ENCODE measurements around the gene TMEM131.
"Not testable (repeated sequence)": the region's sequence is repeated elsewhere in the genome, so short reads cannot be mapped to it uniquely, and the experiment has no call there.

TMEM131 gene

DNA sequence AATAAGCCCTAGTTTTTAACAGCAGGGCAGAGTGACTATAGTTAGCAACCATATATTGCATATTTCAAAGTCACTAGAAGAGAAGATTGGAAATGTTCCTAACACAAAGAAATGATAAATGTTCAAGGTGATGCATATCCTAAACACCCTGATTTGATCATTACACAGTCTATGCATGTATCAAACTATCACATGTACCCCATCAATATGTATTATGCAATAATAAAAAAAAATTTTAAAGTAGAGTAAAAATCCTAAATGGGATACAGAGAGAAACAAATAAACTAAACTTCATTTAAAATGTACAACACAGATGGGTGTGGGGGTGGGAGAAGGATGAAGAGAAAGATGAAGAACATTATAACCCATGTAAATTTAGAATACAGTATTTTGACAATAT lies 93.9 kb downstream of the TMEM131 start:
- TF ChIP-seq CTCF (IDR thresholded peaks at IDR 0.05; ENCODE audit: low read depth, low read length) = no peak
- in situ Hi-C loops (cut with HindIII; ENCODE audit: low sequenced_read_pairs) = no loop called here
- no peak for DNase-seq (ENCODE audit: low read depth, low spot score)
- H3K4me3 ChIP-seq (ENCODE audit: low read depth, low read length) = no peak overlapping the region

- in situ Hi-C loops (cut with HindIII; ENCODE audit: low sequenced_read_pairs) = no loop called here
- H3K4me3 ChIP-seq (ENCODE audit: low read depth, low read length) = no peak overlapping the region
- no peak for DNase-seq (ENCODE audit: low read depth, low spot score)
- no peak for TF ChIP-seq CTCF (IDR thresholded peaks at IDR 0.05; ENCODE audit: low read depth, low read length)
These were observed 94.9 kb downstream of the TMEM131 start for GRCh38 chr2:97900806-97901205.

- H3K4me3 ChIP-seq (ENCODE audit: low read depth, low read length); DNase-seq (ENCODE audit: low read depth, low spot score); in situ Hi-C loops (cut with HindIII; ENCODE audit: low sequenced_read_pairs): not testable (repeated sequence)
These were observed 102.7 kb downstream of the TMEM131 start for GRCh38 chr2:97893042-97893441.

DNA sequence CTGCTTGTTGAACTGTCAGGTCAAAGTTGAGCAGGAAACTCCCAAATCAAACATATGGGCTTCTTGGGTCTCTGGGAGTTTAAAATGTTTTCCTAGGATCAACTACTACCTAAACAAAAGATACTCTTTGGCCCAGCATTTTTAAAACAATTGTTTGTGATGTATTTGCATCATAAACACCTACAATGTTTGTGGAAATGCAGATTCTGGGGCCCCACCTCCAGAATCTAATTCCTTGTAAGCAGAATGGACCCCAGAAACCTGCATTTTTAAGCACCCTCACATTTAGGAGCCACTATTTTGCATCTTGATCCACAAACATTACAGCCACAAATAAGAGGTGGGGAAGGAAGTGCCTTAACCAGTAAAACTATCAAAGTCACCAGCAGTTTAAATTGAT lies 104.1 kb downstream of the TMEM131 start:
- DNase-seq (ENCODE audit: low read depth, low spot score) = no peak
- H3K4me3 ChIP-seq (ENCODE audit: low read depth, low read length) = no peak overlapping the region
- TF ChIP-seq CTCF (IDR thresholded peaks at IDR 0.05; ENCODE audit: low read depth, low read length) = no peak
- in situ Hi-C loops (cut with HindIII; ENCODE audit: low sequenced_read_pairs) = no loop called here

GRCh38 chr2:97889156-97889555 lies 106.6 kb downstream of the TMEM131 start:
- in situ Hi-C loops (cut with HindIII; ENCODE audit: low sequenced_read_pairs) = no loop called here
- no peak for TF ChIP-seq CTCF (IDR thresholded peaks at IDR 0.05; ENCODE audit: low read depth, low read length)
- H3K4me3 ChIP-seq (ENCODE audit: low read depth, low read length) = no peak overlapping the region
- DNase-seq (ENCODE audit: low read depth, low spot score) = no peak

- DNase-seq (ENCODE audit: low read depth, low spot score) = no peak
- TF ChIP-seq CTCF (IDR thresholded peaks at IDR 0.05; ENCODE audit: low read depth, low read length) = no peak
- no peak overlapping the region for H3K4me3 ChIP-seq (ENCODE audit: low read depth, low read length)
- in situ Hi-C loops (cut with HindIII; ENCODE audit: low sequenced_read_pairs) = no loop called here
These were observed 109.9 kb downstream of the TMEM131 start for GRCh38 chr2:97885841-97886240.

DNA sequence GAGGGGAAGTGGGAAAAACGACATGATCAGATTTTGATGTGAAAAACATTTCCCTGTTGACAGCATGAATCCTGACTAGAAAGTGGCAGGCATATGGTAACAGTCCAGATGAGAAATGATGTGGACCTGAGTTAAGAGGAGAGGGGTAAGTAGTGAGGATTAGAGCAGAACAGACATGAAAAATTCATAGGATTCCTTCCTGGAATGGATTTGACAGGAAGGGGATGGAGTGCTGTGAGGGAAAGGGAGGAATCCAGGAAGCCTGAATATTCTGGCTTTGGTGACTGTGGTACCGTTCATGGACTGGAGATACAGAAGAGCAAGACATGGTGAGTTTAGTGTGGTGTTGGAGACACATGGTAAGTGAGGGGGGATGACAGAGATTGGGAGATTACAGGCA lies 115.4 kb downstream of the TMEM131 start:
- DNase-seq (ENCODE audit: low read depth, low spot score) = no peak
- H3K4me3 ChIP-seq (ENCODE audit: low read depth, low read length) = no peak overlapping the region
- no peak for TF ChIP-seq CTCF (IDR thresholded peaks at IDR 0.05; ENCODE audit: low read depth, low read length)
- in situ Hi-C loops (cut with HindIII; ENCODE audit: low sequenced_read_pairs) = no loop called here

Data from astrocyte of the spinal cord (primary cell).